ENCODE measurements around the gene MYRIP. TPM values are rescaled to one million over a fixed set of nuclear protein-coding genes. Genes with fewer than 3 reads are reported as not detected.
"Not testable (repeated sequence)": the region's sequence is repeated elsewhere in the genome, so short reads cannot be mapped to it uniquely, and the experiment has no call there.

Gene MYRIP
- polyA plus RNA-seq, 1 experiment, result not detected

DNA sequence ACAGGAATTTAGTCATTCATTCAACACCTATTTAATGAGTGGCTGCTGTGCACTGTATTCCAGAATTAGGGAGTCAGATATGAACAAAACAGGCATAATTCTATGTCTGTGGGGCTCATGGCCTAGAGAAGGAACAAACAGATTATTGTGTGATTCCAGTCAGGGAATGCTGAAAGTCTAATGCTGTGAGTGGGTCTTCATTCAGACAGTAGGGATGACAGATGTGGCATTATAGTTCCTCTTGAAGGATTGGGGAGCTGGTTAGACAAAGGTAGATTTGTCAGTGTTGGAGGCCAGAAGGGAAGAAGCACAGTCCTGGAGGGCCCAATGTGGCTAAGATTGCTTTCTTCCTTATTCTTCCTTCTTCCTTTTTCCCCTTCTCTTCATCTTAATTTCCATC lies 273.7 kb downstream of the MYRIP start:
- TF ChIP-seq, protein P1, sequence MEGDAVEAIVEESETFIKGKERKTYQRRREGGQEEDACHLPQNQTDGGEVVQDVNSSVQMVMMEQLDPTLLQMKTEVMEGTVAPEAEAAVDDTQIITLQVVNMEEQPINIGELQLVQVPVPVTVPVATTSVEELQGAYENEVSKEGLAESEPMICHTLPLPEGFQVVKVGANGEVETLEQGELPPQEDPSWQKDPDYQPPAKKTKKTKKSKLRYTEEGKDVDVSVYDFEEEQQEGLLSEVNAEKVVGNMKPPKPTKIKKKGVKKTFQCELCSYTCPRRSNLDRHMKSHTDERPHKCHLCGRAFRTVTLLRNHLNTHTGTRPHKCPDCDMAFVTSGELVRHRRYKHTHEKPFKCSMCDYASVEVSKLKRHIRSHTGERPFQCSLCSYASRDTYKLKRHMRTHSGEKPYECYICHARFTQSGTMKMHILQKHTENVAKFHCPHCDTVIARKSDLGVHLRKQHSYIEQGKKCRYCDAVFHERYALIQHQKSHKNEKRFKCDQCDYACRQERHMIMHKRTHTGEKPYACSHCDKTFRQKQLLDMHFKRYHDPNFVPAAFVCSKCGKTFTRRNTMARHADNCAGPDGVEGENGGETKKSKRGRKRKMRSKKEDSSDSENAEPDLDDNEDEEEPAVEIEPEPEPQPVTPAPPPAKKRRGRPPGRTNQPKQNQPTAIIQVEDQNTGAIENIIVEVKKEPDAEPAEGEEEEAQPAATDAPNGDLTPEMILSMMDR (IDR thresholded peaks at IDR 0.05; ENCODE audit: low read depth, low read length), result no peak
- Histone ChIP-seq H3K9me3 (ENCODE audit: control insufficient read depth, insufficient read depth, low read length) (peaks cover 5% of the 10 kb centered on the region; the same call in 1 of the 2 replicates), H3K27ac (ENCODE audit: low read depth, low read length) (no peak overlapping the region), H3K27me3 (ENCODE audit: control insufficient read depth, insufficient read depth, low read length) (no peaks in the 10 kb centered on the region), H3K4me3 (ENCODE audit: low read depth, low read length) (no peak overlapping the region)
- ChIA-PET CTCF (no interaction called here), POLR2A (no interaction called here)
- DNase-seq (ENCODE audit: low read depth, low spot score), result no peak

DNA sequence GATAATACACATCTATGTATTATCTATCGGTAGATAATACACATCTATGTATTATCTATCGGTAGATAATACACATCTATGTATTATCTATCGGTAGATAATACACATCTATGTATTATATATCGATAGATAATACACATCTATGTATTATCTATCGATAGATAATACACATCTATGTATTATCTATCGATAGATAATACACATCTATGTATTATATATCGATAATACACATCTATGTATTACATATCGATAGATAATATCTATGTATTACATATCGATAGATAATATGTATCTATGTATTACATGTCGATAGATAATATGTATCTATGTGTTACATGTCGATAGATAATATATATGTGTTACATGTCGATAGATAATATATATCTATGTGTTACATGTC lies 275.0 kb downstream of the MYRIP start:
- DNase-seq (ENCODE audit: low read depth, low spot score); CTCF ChIA-PET; H3K27me3 ChIP-seq (ENCODE audit: control insufficient read depth, insufficient read depth, low read length); H3K9me3 ChIP-seq (ENCODE audit: control insufficient read depth, insufficient read depth, low read length); H3K4me3 ChIP-seq (ENCODE audit: low read depth, low read length); POLR2A ChIA-PET; H3K27ac ChIP-seq (ENCODE audit: low read depth, low read length): not testable (repeated sequence)

DNA sequence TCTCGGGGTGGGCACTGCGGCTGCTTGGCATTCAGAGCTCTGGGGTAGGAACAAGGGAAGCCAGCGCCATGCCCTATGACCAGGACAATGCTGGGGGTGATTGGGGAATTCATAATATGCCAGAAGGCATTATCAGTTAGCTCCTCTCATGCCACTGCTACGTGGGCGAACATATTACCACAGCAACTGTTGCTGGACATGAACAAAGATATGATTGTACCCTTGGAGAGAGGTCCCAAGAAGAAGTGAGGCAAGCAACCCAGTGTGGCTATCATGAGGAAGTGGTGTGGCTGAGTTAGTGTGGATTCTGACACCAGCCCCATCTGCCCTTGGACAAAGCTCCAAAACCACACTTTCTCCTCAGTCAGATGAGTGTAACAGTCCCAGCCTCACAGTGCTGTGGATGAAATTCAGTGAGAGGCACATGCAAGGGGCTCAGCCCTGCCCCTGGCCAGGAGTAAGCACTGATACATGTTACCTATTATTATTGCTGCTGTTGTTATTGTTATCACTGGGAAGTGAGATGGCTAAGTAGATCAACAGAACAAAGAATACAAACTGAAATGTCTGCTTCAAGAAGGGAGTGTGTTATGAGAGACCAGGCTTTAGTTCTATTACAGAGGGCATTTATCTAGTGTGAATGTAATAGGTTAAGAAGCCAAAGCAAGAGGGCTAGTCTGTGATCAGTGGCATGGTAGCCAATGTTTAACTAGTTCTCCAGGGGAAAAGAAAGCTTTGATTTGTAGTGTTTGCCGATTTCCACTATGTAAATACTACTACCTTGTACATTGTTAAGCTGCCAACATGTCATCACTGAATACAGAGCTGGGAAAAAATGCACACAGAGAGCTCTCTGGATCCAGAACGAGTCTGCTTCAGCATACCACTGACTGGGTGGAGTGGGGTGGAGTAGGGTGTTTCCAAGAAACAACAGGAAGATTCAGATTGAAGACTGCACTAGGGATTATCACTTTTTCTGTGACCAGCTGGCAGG lies 277.8 kb downstream of the MYRIP start:
- TF ChIP-seq, protein P1 (IDR thresholded peaks at IDR 0.05; ENCODE audit: low read depth, low read length), result no peak
- Histone ChIP-seq H3K27ac (ENCODE audit: low read depth, low read length) (no peak overlapping the region), H3K27me3 (ENCODE audit: control insufficient read depth, insufficient read depth, low read length) (no peaks in the 10 kb centered on the region), H3K4me3 (ENCODE audit: low read depth, low read length) (no peak overlapping the region), H3K9me3 (ENCODE audit: control insufficient read depth, insufficient read depth, low read length) (peaks cover 7% of the 10 kb centered on the region)
- DNase-seq (ENCODE audit: low read depth, low spot score), result no peak
- ChIA-PET POLR2A (no interaction called here), CTCF (no interaction called here)

DNA sequence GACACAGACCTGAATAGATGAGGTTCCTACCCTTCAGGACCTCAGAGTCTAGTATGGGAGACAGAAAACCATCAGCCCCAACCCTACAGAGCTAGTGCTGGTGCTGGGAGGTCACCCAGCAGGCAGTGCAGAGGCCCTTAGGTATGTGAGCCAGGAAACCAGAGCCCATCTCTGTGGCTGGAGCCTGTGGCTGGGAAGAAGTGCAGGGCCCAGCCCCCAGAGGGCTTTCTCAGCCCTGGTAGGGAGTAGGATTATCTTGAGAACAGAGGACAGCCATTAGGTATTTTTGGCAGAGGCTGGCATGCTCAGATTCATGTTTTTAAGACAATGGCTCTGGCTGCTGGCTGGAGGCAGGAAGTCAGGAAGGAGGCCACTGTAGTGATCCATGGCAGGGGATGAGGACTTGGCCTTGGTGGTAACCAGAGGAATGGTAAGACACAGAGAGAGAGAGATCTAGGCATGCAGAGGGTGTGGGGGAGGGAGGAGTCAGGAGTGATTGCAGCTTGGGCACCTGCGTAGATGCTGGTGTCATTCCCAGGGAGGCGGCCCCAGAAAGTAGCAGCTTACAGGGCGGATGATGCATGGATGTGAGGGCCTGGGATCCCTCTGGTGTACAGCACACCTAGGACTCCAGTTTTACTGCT lies 279.2 kb downstream of the MYRIP start:
- no peak overlapping the region for H3K4me3 ChIP-seq (ENCODE audit: low read depth, low read length)
- ChIA-PET CTCF (no interaction called here), POLR2A (no interaction called here)
- peaks cover 7% of the 10 kb centered on the region for H3K9me3 ChIP-seq (ENCODE audit: control insufficient read depth, insufficient read depth, low read length)
- TF ChIP-seq, protein P1 (IDR thresholded peaks at IDR 0.05; ENCODE audit: low read depth, low read length), result no peak
- no peak for DNase-seq (ENCODE audit: low read depth, low spot score)
- no peak overlapping the region for H3K27ac ChIP-seq (ENCODE audit: low read depth, low read length)
- no peaks in the 10 kb centered on the region for H3K27me3 ChIP-seq (ENCODE audit: control insufficient read depth, insufficient read depth, low read length)

DNA sequence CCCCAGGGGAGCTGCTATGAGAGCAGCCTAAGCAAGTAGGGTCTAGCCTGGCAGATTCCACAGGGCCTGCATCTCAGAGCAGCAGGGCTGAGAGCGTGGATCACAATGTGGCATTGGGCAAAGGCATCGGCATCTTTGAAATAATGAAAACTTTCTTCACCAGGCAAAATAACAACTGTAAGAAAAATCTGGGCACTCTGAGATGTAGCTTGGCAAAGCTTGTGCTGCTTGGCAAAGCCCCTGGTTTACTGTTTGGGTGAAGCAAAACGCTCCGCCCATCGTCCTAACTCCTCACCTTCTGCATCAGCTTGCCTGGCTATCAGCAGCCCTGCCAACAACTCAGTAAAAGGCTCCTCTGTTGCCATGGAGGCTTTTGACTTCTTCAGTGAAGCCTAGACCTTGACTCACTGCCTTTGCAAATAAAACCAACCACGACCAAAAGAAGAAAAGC lies 287.3 kb downstream of the MYRIP start:
- H3K27ac ChIP-seq (ENCODE audit: low read depth, low read length), result no peak overlapping the region
- H3K4me3 ChIP-seq (ENCODE audit: low read depth, low read length), result no peak overlapping the region
- TF ChIP-seq, protein P1 (IDR thresholded peaks at IDR 0.05; ENCODE audit: low read depth, low read length), result no peak
- CTCF ChIA-PET, result no interaction called here
- peaks cover 10% of the 10 kb centered on the region for H3K9me3 ChIP-seq (ENCODE audit: control insufficient read depth, insufficient read depth, low read length)
- POLR2A ChIA-PET, result no interaction called here
- no peak for DNase-seq (ENCODE audit: low read depth, low spot score)
- no peaks in the 10 kb centered on the region for H3K27me3 ChIP-seq (ENCODE audit: control insufficient read depth, insufficient read depth, low read length)
